Mesodermal cell (in vitro differentiated cells): ENCODE data around the gene ANKRD42.
A peak's percentile ranks its signal among the peaks of the same experiment; 100 is the strongest.

ENCODE experiments used
- H3K27ac ChIP-seq: 2 replicates; pipeline ENCODE4 v1.7.0; 2013; ENCODE audit warnings: mild to moderate bottlenecking, low read depth, low read length, moderate library complexity; ENCODE audit not compliant: severe bottlenecking
- H3K36me3 ChIP-seq: 2 replicates; pipeline ENCODE4 v1.7.1; 2013; ENCODE audit warnings: mild to moderate bottlenecking, low read length, moderate library complexity; ENCODE audit not compliant: control insufficient read depth, insufficient read depth
- H3K4me1 ChIP-seq: one replicate; pipeline ENCODE4 v1.7.1; 2013; ENCODE audit warnings: mild to moderate bottlenecking, low read length; ENCODE audit not compliant: insufficient read depth, control insufficient read depth, poor library complexity, severe bottlenecking
- H3K4me3 ChIP-seq: 2 replicates; pipeline ENCODE4 v1.7.0; 2013; ENCODE audit warnings: low read length, control low read depth, mild to moderate bottlenecking; ENCODE audit not compliant: insufficient read depth, poor library complexity, severe bottlenecking; ENCODE audit errors: extremely low read depth
- H3K9me3 ChIP-seq: 2 replicates; pipeline ENCODE4 v1.7.1; 2013; ENCODE audit warnings: mild to moderate bottlenecking, low read length, moderate library complexity; ENCODE audit not compliant: control insufficient read depth
- WGBS, 2 experiments: methylation state at CpG; one replicate each; pipeline ENCODE4 v1.1.5; 2013; ENCODE audit warnings: missing lambda C conversion rate in 2 of 2; ENCODE audit not compliant: insufficient coverage in 2 of 2; 5-methylcytosine and 5-hydroxymethylcytosine counted together

ANKRD42 gene

DNA sequence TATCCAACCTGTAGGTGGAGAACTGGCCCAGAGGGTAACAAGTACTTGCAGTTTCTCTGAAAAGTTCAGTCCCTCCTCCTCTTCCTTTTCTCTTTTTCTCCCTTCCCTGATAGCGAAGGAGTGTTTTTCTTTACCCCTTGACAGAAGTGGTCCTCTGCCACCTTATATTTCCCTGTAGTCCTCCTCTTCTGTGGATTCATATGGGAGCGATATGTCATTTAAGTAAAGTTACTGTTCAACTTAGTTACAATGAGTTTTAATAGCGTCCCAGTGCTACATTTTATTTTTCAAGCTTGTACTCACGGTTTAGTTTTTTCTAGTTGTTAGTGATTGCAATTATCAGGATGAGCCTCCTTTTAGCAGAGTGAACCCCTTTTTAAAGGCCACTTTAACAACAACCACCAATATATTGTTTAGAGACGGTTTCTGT, 35.1 kb upstream of the ANKRD42 start:
- H3K4me1 ChIP-seq: no peaks in the 10 kb centered on the region
- H3K9me3 ChIP-seq: no peaks in the 10 kb centered on the region
- no CpG with 5 or more reads among the region's 5 CpGs for WGBS, 2 experiments
- H3K27ac ChIP-seq: no peak overlapping the region
- H3K36me3 ChIP-seq: peaks cover 36% of the 10 kb centered on the region
- H3K4me3 ChIP-seq: peak overlapping the region; percentile 100

DNA sequence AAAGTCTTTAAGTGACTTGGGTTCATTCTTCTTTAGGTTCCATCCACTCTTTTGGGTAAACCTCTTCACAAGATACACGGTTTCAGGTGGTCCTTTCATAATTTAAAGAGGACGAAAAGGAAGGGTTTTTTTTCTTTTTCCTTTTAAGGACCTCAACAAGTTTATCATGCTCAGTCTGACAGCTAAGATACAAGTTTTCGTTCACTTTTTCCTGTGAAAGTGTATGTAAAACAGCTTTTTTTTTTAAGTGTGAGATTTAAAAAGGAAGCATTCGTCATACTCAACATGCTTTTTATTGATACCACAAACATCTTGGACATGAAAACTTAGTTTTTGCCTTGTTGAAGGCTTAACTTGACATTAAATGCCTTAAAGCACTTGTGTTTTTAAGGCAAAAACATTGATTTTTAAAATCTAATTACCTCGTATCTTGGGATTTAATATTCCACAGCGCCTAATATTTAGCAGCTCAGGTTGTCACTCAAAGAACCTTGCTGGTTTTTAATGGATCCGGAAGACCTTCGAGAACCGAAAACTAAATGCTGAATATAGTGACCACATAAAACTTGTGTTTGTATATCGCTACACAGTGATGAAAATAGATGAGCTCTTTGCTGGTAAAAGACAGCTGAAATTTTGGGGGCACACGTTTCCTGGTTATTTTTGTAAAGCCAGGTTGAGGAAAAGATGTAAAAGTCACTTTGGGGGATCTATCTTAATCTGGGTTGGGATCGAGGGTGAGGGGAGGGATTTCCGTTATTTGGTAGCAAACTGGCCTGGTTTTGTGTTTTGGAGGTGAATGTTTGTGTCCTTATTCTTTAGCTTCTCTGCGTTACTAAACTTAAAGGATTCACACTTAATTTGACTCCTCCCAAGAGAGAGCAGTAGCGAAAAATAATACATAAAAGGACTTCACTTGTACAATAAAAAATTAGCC, 34.3 kb upstream of the ANKRD42 start:
- peaks cover 44% of the 10 kb centered on the region for H3K36me3 ChIP-seq
- no peaks in the 10 kb centered on the region for H3K9me3 ChIP-seq
- H3K27ac ChIP-seq: no peak overlapping the region
- no peaks in the 10 kb centered on the region for H3K4me1 ChIP-seq
- 28 to 43% methylated on average over 7 to 9 of the region's 15 CpGs for WGBS, 2 experiments
- H3K4me3 ChIP-seq: peak overlapping the region; percentile 100

DNA sequence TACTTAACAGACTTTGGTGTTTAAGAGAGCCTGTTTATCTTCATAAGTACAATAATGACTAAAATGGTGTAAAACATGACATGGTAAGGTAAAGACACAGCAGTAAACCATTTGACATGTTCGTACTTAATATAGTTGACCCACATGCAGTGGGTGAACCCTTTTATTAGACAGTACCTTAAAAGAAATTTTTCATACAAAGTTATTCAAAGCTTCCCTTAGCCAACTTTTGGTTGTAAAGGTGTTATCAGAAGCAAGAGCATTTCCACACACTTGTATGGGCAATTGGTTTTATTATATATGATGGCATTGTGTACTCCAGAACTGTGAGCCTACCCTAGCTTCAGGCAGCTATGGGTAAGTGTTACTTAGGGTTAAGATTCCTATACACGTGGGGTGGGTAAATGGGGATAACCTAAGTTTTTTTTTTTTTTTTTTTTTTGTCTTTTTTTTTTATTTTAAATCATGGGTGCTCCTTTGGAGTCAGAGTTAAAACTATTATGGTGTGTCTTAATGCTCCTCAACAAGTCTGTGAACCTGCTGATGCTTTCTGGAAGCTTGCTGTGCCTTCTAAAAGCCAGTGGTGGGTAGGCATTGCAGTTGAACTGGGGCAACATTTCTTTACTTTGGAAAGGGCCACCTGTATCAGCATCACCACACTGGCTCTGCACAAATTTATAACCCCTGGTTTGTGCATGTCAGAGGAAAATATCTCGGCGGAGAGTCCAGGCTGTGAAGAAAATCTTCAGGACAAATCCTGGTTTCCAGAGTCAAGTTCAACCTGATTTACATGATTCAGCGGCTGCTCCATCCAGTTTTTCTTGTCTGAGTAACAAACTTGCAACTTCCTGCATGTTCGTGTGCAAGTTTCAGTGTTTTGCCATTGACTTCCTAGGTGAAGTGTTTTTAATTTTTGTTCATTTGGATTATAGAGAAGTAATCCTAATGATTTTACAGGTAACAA, 33.3 kb upstream of the ANKRD42 start:
- no peaks in the 10 kb centered on the region for H3K4me1 ChIP-seq
- H3K9me3 ChIP-seq: no peaks in the 10 kb centered on the region
- H3K4me3 ChIP-seq: peak overlapping the region; percentile 100
- no peak overlapping the region for H3K27ac ChIP-seq
- peaks cover 54% of the 10 kb centered on the region for H3K36me3 ChIP-seq
- WGBS, 2 experiments: 78 to 90% methylated on average over 3 to 4 of the region's 6 CpGs

DNA sequence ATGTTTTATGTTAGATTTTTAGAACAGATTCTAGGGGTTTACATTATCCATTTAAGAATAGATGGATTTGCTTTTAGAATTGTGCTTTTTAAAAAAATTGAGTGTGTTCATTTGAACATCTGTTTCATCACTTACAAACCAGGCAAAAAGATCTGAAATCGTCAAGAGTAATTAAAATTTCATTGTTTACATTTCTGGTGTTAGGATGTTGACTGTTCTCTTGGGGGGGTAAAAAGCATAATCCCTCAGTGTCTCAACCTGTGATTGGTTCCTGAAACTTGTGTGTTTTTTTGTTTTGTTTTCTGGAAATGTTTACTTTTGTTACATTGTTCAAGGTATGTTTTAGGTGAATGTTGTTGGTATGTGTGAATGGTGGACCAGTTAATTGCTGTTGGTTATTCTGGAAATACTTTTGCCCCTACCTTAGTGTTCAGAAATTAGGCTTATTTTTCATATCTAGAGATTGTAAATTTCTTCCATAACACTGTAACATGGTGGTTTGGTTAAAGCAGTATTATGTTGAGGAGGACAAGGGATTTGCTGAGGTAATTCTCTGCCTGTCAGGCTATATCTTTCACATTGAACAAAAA, 31.8 kb upstream of the ANKRD42 start:
- peaks cover 67% of the 10 kb centered on the region for H3K36me3 ChIP-seq
- no peaks in the 10 kb centered on the region for H3K9me3 ChIP-seq
- no peak overlapping the region for H3K4me3 ChIP-seq
- no peak overlapping the region for H3K27ac ChIP-seq
- WGBS, 2 experiments: no CpG with 5 or more reads among the region's 1 CpG
- no peaks in the 10 kb centered on the region for H3K4me1 ChIP-seq

DNA sequence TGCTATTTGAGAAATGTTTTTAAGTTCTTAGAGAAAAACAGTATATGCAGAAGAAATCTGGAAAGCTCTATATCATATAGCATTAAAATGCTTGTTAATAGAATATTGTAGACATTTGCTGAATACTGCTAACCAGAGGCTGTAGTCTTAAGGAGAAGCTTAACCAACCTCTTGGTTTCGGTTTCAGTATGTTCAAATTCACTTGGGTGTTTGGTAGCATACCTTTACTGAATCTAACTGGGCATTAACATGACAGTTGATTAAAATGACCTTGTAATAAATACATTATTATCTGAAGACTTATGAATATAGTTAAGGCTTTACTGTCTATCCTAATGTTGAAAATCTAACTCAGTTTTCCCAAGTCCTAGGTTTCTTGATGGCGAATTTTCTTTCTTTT, 31.1 kb upstream of the ANKRD42 start:
- H3K27ac ChIP-seq: no peak overlapping the region
- H3K9me3 ChIP-seq: no peaks in the 10 kb centered on the region
- no peaks in the 10 kb centered on the region for H3K4me1 ChIP-seq
- WGBS, 2 experiments: no CpG with 5 or more reads among the region's 2 CpGs
- peaks cover 73% of the 10 kb centered on the region for H3K36me3 ChIP-seq
- H3K4me3 ChIP-seq: no peak overlapping the region

DNA sequence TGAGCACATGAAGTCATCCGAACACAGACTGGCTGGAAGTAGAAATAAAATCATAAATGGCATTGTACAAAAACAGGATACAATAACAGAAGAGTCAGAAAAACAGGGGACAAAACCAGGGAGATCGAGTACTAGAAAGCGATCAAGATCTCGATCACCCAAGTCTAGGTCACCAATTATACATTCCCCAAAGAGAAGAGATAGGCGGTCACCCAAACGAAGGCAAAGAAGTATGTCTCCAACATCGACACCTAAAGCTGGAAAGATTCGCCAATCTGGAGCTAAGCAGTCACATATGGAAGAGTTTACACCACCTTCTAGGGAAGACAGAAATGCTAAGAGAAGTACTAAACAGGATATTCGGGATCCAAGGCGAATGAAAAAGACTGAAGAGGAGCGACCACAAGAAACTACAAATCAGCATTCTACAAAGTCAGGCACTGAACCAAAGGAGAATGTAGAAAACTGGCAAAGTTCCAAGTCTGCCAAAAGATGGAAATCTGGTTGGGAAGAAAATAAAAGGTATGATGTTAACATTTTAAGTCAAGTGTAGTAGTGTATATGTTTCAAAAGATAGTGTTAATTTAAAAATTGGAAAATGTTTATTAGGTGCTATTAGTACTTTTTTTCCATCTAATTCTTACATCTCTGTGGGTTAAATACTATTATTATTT, 27.2 kb upstream of the ANKRD42 start:
- Histone ChIP-seq H3K27ac (no peak overlapping the region), H3K9me3 (no peaks in the 10 kb centered on the region), H3K36me3 (peaks cover 84% of the 10 kb centered on the region), H3K4me1 (no peaks in the 10 kb centered on the region), H3K4me3 (no peak overlapping the region)
- WGBS, 2 experiments: 94 to 100% methylated on average over 5 to 7 of the region's 11 CpGs

DNA sequence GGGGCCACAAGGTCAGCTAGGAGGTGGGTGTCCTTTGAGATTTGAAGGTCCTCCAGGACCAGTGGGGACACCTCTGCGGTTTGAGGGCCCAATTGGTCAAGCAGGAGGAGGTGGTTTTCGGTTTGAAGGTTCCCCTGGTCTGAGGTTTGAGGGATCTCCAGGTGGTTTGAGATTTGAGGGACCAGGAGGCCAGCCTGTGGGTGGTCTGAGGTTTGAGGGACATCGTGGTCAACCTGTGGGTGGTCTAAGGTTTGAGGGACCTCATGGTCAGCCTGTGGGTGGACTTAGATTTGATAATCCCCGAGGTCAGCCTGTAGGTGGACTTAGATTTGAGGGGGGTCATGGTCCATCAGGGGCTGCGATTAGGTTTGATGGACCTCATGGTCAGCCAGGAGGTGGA, 24.8 kb upstream of the ANKRD42 start:
- 97 to 100% methylated on average over 4 to 5 of the region's 5 CpGs for WGBS, 2 experiments
- Histone ChIP-seq H3K36me3 (peaks cover 91% of the 10 kb centered on the region), H3K4me3 (no peak overlapping the region), H3K4me1 (no peaks in the 10 kb centered on the region), H3K27ac (no peak overlapping the region), H3K9me3 (no peaks in the 10 kb centered on the region)

DNA sequence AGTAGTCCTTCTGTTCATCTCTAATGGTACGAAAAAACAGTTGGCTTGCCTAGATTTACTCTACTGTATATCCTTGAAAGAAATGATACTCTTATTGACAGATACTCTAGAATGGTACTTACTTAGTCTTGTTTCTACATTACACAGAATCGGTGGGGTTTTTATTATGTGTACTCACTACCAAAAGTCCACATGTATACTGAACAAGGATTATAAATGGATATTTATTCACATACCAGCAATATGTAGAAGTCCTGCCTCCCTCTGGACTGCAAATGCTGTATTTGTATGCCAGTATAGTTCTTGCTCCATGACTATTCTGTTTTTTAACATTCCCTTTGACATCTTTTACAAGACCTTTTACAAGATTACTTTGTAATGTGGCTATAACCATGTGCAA, 22.6 kb upstream of the ANKRD42 start:
- Histone ChIP-seq H3K4me3 (no peak overlapping the region), H3K9me3 (no peaks in the 10 kb centered on the region), H3K27ac (no peak overlapping the region), H3K4me1 (no peaks in the 10 kb centered on the region), H3K36me3 (peaks cover 91% of the 10 kb centered on the region)
- no CpG with 5 or more reads among the region's 2 CpGs for WGBS, 2 experiments

DNA sequence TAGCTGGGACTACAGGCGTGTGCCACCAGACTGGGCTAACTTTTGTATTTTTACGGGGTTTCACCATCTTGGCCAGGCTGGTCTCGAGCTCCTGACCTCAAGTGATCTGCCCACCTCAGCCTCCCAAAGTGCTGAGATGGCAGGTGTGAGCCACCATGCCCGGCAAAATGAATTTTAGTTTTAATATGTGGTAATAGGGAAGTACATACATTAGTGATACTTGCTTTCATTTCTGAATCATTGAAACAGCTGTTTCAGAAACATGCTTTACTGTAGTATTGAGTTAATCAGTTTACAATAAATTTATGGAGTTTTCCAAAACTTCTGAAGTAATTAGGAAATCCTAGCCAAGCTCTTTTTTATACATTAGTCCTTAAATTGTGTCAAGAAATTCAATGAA, 21.0 kb upstream of the ANKRD42 start:
- Histone ChIP-seq H3K4me3 (no peak overlapping the region), H3K36me3 (peaks cover 86% of the 10 kb centered on the region), H3K27ac (no peak overlapping the region), H3K9me3 (no peaks in the 10 kb centered on the region), H3K4me1 (no peaks in the 10 kb centered on the region)
- WGBS, 2 experiments: 96 to 100% methylated on average over 3 to 4 of the region's 4 CpGs

DNA sequence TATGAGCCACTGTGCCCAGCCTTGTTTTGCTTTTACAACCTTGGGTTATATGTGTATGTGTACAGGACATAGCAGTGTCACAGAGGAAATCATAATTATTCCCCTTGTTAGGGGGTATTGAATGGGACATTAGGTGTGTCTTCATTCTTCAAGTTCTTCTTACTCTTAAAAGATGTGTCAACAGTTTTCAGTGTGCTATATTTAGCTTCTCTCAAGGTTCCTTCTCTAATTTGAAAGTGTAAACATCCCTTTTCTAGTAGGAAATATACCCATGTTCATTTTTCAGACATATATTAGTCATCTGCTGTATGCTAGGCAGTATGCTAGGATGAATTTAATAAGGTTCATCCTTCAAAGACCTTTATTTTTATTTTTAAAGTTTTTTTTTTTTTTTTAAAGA, 19.5 kb upstream of the ANKRD42 start:
- H3K36me3 ChIP-seq: peaks cover 81% of the 10 kb centered on the region
- H3K4me1 ChIP-seq: no peaks in the 10 kb centered on the region
- H3K27ac ChIP-seq: no peak overlapping the region
- H3K4me3 ChIP-seq: no peak overlapping the region
- H3K9me3 ChIP-seq: no peaks in the 10 kb centered on the region
